HG03039 (cell line): ENCODE results near the gene GRIK2.
"Not testable (repeated sequence)": the region's sequence is repeated elsewhere in the genome, so short reads cannot be mapped to it uniquely, and the experiment has no call there.

ENCODE experiments used
- ATAC-seq: cut with Tn5 transposase; IDR thresholded peaks from one replicate; pipeline ENCODE4 v1.9.1; 2021; ENCODE audit warnings: mild to moderate bottlenecking, moderate library complexity; ENCODE audit not compliant: unreplicated experiment

Gene GRIK2

DNA sequence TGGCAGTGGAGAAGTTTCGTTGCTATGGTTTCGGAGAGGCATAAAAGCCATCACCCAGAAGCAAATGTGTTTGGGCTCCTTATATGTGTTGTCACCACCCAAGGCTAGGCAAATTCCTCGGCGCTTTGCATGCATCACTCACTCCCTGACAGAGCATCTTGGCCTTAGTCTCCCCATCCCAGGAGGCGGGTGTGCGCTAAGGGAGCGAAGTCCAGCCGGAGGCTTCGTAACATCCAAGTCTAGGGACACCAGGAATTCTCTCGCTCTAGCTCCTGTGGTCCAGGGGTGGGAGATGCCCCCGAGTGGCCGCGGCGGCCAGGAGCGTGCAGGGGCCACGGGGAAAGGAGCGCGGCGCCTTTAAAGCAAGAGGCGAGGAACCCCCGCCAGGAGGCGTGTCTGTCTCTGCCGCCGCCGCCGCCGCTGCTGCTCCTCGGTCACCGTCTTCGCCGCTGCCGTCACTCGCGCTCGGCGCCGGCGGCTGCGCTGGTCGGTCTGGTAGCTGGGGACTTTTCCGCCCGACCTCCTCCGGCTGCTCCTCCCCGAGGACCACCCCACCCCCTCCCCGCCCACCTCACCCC, at the start of gene GRIK2:
Gene GRIK2 (plus strand): TSS at position 458 of the 578 bp plus-strand sequence.
- peak; percentile 48 for ATAC-seq

GRCh38 chr6:101344885-101345284, 48.6 kb upstream of the GRIK2 start:
- ATAC-seq, result no peak

- ATAC-seq, result no peak
Measured at GRCh38 chr6:101348816-101349215, 44.7 kb upstream of the GRIK2 start.

GRCh38 chr6:101350631-101351030, 42.9 kb upstream of the GRIK2 start:
- not testable (repeated sequence) for ATAC-seq

DNA sequence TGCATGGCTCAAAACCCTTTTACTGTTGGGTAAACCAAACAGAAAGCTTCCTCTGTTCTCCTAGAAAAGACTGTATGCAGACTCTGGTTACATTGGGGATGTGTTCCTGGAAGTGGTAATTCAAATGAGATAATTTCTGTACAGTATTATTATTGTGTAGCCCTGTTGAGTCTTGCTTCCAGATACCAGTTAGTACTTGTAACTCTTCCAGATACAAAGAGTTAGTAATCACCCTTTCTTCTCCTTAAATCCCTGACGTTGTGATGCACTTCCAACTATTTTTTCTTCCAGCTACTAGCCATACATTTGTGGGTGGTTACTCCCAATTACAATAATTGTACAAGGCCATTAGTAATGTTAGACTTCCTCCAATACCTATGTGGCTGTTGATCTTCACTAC, 42.3 kb upstream of the GRIK2 start:
- no peak for ATAC-seq

- no peak for ATAC-seq
Measured at GRCh38 chr6:101352316-101352715, 41.2 kb upstream of the GRIK2 start.

GRCh38 chr6:101365181-101365580, 28.3 kb upstream of the GRIK2 start:
- ATAC-seq, result no peak

GRCh38 chr6:101379926-101380325, 13.6 kb upstream of the GRIK2 start:
- no peak for ATAC-seq

- no peak for ATAC-seq
Measured at GRCh38 chr6:101380897-101381630, 12.4 kb upstream of the GRIK2 start.

DNA sequence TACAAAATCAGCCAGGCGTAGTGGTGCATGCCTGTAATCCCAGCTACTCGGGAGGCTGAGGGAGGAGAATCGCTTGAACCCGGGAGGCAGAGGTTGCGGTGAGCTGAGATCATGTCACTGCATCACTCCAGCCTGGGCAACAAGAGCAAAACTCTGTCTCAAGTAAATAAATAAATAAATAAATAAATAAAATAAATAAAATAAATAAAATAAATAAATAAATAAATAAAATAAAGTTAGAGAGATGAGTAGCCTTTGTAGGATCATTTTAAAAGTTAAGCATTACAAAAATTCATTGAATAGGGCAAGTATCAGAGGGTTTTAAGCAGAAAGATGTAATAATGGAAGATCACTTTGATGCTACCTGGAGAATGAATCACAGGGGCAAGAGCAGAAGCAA, 9.8 kb upstream of the GRIK2 start:
- ATAC-seq, result not testable (repeated sequence)

GRCh38 chr6:101386982-101387381, 6.5 kb upstream of the GRIK2 start:
- no peak for ATAC-seq

GRCh38 chr6:101391772-101392585, 1.5 kb upstream of the GRIK2 start:
- no peak for ATAC-seq

DNA sequence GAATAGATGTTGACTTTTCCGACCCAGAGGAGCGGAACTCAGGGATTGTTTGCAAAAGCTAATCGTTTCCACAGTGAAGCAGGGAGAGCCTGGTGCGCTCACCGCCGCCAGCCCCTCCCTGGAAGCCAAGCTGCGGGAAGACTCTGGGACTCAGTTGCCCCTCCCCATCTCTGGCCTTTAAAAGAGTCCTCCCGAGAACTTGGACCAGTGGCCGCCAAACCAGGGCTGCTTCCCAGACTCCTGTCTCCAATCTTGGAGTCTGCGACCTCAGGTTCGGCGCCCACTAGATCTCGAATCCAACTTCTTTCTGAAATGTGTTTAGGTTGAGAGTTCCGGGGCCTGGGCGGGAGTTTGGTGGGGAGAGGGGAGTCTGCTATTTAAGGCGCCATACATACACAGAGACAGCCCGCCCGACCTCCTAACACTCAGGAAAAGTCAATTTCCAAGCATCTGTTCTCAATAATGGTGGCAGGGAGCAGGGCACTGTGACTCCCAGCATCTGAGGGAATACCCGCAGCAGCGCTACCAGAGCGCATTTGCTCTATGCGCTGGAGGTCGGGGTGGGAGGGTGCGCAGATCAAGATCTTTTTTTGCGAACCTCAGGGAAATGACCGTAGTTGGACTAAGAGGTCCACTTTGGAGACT, 800 bp upstream of the GRIK2 start:
- ATAC-seq, result peak; percentile 10

DNA sequence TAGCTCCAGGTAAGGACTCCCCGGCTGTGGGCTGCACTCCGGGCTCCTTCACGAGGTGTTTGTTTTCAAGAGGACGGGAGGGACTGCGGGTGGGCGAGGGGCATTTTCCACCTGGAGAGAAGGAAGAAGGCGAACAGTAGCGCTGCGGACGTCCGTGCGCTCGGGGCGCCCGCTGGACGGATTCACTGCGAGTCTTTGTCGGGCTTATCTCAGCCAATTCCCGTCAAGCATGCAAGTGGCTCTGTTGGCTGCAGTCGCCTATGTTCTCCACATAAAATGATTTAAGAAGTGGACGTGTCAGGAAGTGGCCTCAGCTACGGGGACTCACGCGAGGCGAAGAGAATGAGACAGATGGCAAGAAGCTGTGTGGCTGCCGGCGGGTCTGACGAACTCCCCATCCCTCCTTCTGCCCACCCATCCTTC, 332 bp downstream of the GRIK2 start:
- no peak for ATAC-seq

GRCh38 chr6:101394936-101395335, 1.4 kb downstream of the GRIK2 start:
- ATAC-seq, result no peak

GRCh38 chr6:101395345-101395744, 1.8 kb downstream of the GRIK2 start:
- no peak for ATAC-seq

GRCh38 chr6:101396548-101397173, 3.2 kb downstream of the GRIK2 start:
- no peak for ATAC-seq

DNA sequence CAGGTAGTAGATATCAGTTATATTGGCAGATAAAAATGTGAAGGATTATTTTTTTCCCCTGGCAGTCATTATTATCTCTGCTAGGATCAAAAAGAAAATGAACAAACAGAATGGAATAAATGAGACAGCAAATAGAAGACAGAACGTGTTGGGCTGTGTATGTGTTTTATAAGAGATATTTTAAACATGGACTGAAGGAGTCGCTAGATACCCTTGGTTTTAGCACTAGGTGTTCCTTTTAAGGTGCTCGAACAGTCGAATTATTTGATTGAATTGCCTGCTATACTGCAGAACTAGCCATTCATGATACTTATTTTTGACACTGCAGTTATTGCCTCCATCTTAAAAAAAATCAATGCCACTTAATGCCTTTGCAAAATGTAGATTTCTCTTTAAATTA, 3.7 kb downstream of the GRIK2 start:
- ATAC-seq, result no peak

DNA sequence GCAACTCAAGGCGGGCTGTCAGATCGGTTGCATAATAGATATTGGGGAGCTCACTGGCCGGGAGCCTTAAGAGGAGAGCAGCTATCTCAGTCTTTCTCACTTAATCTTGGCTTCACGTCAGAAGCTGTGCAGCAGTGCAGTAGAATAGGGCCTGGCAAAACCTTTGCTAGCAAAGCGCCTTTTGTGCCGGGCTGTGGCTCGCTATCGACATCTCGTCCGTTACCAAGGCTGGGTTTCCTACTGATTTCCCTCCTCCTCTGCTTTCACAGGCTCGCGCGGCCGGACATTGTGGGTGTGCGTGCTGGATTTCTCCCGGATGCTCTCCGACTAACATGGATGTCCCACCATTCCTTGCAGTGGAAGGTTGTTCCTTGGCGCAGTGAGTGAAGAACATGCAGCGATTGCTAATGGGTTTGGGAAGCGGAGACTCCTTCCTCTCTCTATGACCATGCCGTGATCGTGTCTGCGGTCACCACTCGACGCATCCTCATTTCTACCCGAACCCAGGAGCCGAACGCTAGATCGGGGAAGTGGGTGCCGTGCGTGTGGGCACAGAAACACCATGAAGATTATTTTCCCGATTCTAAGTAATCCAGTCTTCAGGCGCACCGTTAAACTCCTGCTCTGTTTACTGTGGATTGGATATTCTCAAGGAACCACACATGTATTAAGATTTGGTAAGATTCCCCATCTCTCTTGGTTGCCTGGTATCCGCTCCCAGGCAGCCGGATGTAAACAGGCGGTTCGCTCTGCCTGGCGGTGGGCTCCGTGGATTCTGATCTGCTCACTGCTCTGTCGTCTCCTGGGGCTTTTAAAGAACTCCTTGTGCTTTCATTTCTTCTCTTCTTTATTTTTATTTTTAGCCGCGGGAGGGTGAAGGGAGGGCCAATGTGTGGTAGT, 5.5 kb downstream of the GRIK2 start:
- no peak for ATAC-seq

DNA sequence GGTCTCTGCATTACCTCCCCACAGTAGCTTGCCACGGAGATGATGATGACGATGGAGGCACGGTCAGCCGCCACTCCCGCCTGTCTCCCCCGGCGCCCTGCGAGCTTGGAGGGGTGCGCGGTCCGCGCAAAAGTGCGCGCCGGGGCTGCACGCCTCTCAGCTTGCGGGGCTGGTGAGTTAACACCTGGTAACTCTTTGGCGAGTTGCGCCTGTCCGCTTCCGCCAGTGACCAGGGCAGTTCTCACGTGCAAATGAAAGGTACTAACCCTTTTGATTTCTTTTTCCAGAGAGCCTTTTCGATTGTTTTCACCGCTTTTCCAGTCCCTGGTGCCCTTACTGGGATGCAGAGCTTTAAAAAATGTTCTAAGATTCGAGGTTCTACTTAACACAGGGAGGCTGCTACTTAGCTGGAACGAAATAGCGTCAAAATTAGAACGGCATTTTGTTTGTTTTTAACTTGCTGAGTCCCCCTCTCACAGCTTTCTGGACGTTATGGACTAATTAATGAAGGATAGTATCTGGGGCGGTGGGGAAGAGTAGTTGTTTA, 6.2 kb downstream of the GRIK2 start:
- ATAC-seq, result no peak
